HCT116 (cell line): Measurements from ENCODE around the gene MBNL2.

Experiments used
- TCF7L2 ChIP-seq: IDR thresholded peaks from 2 replicates; pipeline ENCODE4 v1.7.0; 2011; ENCODE audit warnings: borderline replicate concordance, inconsistent platforms; ENCODE audit not compliant: insufficient read depth, insufficient read length; ENCODE audit errors: extremely low read depth
- TF ChIP-seq, protein P1 (sequence below): IDR thresholded peaks from 2 replicates; pipeline ENCODE4 v1.6.1; 2012

DNA sequence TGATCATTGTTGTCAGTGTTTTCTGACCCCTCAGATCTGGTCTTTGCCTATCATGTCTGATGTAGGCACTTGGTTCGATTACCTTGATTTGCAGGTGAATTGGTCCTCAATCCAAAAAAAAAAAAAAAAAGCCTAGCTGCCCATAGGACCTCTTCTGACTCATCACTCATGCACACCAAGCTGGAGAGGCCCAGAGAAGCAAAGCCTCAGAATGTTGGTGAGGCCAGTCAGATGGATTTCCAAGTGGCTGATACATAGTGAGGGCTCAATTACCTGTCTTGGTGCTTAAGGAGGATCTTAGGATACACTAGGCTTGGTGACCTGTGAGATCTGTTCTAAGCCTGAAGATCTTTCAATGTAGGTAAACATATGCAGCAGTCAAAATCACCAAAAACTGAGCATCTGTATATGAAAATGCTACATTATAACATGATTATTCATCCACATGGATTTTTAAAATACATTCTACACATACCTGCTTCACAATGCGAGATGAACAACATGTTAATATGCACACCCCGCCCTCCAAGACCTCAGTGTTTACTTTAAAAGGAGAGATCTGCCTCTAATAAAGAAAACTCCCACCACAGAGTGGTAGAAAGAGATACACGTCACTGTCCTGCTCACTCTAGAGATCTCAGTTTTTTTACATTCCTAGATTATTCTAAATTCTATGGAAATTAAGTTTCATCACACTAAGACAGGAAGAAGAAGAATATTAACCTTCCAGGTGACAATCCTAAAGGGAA is 132.0 kb downstream of the MBNL2 start:
- TF ChIP-seq, protein P1, sequence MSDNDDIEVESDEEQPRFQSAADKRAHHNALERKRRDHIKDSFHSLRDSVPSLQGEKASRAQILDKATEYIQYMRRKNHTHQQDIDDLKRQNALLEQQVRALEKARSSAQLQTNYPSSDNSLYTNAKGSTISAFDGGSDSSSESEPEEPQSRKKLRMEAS = no peak
- TF ChIP-seq TCF7L2 = no peak
